Measurements from ENCODE around the gene SAMD11.

The SAMD11 gene

DNA sequence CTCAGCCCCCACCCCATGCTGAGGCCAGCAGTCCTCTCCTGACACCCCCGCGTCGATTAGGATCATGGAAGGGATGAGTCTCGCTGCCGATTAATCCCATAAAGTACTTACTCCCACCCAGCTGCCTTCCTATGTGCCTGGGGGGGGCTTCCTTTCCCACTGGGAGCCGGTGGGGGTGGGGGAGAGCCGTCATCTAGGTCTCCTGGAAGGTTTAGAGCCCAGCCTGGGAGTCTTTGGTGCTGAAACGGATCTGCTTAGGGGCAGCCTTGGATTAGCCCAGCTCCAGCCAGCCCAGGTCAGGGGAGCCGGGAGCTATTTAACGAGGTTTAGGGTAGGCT is 9.8 kb downstream of the SAMD11 start:
- no peak for DNase-seq

DNA sequence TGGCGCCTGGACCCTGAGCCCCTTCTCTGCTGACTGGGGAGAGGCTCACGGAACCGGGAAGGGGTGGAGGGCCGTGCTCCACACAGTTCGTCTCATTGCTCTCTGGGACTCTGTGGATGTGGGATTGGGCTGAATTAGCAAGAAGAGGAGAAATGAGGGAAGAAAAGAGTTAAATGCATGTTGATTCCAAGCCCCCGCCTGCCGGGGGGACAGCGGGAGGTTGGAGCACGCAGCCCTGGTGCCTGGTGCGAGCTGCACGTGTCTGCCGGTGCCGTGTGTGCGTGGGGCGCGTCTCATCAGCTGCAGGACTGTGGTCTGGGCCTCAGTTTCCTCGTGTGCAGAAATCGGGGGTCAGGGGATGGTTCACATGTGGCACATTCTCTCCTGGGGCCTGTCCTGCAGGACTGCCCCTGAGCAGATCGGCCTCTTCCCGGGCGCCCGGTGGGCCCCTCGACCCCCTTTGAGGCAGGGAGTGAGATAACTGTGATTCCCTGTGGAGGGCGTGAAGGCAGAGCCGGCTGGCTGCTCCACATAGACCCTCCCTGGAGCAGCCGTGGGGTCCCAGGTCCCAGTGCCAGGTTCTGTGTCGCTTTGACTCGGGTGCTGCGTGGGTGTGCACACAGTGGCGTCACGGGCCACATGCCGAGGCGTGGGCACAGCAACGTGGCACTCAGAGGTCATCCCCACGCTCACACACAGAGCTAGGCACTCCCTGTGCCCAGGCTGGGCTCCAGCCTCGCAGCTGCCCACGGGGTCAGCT is 11.4 kb downstream of the SAMD11 start:
- DNase-seq, result no peak

DNA sequence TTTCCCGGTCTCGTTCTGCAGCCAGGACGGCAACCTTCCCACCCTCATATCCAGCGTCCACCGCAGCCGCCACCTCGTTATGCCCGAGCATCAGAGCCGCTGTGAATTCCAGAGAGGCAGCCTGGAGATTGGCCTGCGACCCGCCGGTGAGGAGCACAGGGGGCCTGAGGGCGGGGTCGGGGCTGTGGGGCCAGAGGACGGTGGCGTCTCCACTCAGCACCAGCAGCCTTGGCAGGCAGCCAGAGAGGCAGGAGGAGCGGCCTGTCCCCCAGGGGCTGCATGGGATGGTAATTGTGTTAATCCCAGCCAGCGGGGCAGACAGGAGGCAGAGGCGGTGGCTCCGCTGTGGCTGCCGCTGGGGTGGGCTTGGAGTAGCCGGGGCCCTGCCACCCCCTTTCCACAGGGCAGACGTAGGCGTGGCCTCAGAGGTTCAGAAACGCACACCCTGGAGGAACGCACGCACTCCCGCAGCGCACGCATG is 12.1 kb downstream of the SAMD11 start:
- no peak for DNase-seq

DNA sequence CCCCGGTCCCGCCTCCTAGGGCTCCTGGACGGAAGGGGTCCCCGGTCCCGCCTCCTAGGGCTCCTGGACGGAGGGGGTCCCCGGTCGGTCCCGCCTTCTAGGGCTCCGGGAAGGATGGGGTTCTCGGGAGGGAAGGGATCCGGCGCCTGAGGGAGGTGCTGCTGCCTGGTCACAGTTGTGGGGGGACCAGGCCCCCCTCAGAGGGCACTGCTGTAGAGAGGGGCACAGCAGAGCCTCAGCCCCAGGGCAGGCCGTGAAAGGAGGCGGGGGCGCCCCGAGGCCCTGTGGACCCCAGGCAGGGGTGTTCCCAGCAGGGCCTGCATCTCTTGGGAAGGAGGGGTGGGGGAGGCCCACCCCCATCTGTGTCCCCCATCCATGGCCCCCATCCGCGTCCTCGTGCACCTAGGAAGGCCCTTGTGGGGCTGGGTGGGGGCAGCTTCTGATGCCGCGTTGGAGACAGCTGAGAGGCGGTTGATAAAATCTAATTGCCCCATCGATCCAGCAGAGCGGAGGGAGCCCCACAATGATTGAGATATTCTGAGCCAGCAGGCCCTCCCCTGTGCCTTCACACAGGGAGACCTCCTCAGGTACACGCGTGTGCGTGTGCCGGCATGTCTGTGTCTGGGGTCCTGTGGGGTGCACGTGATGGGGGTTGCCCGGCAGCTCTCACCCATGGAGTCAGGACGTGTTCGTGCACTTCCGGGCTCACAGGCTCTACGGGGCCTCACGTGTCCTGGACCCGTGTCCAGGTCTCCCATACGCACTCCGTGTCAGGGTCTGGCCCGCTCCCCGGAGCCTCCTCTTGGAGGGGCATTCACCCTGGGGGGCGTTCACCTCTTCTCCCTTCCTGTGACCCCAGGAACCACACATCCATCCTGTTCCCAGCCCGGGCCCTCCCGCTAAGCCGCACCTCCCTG is 12.9 kb downstream of the SAMD11 start:
- DNase-seq, result no peak

DNA sequence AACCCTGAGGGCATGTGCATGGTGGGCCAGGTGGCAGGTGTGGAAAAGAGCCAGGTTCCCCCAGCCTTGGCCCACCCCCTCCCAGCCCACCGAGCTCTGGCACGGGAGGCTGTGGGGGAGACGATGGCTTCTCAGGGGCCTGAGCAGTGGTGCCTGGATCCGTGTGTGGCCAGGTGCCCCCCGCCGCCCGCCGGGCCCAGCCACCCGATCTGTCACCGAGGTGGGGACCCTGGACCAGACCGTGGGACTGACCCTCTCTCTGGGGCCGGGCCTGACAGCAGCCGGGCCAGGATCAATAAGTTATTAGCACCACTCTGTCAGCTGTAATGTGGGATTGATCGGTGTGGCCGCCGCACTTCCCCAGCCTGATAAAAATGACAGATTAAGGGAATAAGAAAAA is 13.8 kb downstream of the SAMD11 start:
- no peak for DNase-seq

DNA sequence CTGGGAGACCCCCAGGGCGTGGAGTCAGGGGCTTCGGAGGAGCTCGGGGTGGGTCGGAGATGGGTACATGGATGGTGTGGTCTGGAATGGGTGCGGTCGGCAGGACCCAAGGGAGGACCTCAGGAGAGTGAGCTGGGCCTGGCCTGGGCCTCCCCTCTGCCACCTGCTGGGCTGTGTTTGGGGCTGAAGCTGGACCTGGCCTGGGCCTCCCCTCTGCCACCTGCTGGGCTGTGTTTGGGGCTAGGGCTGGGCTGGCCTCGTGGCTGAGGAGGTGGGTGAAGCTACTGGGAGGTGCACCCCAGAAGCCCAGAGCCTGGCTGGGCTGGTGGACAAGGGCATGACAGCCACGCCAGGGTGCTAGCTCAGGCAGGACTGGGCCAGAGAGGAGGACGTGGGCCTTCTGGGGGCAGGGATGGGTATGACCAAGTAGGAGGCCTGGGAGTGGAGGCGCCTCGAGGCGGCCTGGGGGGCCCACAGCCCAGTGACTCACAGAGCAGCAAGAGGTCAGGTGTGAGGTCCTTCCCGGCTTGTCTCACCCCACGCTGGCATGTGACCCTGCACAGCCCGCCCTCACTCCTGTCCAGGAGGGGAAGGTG is 14.5 kb downstream of the SAMD11 start:
- peak; percentile 53 for DNase-seq

DNA sequence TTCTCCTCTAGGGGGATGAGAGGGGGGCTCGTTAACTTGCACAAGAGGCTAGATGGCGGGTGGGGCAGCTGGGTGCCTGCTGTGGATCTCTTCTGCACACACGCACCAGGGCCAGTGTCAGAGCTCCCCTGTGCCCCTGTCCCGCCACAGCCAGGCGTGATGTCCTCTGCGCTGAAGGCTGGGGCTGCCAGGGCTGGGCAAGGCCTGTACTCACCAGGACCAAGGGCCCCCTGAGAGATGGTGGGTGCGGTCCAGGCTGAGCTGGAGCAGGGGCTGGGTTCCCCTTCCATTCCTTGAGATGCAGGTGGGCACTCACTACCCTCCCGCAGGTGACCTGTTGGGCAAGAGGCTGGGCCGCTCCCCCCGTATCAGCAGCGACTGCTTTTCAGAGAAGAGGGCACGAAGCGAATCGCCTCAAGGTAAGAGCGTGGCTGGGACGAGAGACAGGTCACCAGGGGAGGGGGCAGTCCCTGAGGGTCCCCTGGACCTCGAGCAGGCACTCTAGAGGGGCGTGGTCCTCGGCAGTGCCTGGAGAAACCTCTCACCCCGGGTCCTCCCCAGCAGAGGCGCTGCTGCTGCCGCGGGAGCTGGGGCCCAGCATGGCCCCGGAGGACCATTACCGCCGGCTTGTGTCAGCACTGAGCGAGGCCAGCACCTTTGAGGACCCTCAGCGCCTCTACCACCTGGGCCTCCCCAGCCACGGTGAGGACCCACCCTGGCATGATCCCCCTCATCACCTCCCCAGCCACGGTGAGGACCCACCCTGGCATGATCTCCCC is 15.2 kb downstream of the SAMD11 start:
- no peak for DNase-seq

DNA sequence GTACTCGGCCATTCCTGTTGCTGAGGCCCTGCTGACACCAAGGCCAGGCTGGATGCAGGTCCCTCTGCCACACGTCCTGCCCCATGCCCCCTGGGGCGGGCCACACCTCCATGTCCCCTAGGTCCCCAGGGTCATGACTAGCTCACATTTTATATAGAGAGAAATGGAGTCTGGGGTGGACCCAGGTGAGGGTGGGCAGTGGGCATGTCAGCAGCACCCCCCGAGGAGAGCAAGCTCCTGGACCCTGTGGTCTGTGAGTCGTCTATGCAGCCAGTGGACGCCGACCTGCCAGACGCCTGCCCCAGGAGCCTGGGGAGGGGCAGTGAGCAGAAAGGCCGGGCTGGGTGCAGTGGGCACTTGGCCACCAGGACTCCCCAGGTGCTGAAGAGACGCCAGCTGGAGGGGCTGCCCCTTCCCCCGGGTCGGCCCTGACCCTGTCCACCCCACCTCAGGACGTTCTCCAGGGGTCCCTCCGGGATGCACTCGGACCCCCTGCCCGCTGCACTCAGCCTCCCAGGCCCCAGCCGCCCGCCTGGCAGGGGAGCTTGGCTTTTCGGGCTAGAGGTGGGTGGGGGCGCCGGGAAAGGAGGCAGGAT is 15.9 kb downstream of the SAMD11 start:
- DNase-seq, result no peak

DNA sequence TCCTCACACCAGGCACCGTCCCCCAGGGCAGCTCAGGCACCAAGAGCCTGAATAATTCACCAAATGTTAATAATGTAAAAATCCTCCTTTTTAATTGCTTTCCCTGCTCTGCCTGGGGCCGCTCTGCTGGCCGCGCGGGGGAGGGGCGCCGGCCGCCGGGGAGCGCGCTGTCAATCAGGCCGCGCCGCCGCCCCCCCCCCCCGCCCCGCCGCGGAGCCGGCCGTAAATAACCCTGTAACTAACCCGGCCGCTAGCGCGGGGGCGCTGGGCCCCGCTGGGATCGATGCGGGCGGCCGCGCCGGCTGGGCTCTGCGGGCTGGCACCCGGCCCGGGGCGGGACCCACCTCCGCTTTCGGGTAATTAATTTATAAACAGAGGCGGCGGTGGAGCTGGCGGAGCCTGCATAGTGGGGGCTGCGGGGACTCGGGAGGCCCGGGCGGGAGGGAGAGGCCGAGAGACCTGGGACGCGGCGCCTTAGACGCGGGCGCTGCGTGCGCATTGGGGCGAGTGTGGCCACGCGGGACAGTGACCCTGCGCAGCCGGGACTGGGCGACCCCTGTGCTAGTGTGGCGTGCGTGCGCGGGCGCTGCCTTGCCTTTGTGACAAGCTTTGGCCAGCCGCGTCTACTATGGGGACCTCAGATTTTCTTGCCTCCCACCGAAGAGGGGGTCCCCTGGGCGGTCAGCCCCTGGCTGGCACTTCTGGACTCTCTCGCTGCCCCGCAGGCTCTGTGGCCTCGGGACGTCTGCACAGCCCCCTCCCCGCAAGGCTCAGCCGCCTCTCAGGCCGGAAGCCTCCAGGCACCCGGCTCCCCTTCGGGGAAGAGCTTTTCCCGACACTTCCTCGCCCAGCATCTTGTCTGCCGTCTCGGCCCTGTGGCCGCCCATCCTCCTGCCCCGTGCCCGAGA is 16.6 kb downstream of the SAMD11 start:
- DNase-seq, result peak; percentile 89

DNA sequence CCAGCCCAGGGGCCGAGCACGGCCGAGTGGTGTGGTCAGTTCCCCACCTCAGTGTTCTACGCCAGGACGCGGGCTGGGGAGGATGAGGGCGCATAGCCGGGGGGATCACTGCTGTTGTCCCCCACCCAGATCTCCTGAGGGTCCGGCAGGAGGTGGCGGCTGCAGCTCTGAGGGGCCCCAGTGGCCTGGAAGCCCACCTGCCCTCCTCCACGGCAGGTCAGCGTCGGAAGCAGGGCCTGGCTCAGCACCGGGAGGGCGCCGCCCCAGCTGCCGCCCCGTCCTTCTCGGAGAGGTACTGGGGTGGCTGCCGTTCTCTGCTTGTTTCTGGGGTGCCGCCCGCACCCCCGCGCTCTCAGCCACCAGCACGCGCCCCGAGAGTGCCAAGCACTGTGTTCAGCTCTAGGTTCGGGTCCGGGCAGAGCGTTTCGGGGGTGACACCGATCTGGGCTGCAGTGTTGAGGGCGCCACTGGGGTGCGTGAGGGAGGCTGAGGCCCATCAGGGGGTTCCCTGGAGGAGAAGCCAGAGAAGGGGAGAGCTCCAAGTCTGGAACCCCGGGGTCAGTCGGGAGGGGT is 17.4 kb downstream of the SAMD11 start:
- peak; percentile 71 for DNase-seq

DNA sequence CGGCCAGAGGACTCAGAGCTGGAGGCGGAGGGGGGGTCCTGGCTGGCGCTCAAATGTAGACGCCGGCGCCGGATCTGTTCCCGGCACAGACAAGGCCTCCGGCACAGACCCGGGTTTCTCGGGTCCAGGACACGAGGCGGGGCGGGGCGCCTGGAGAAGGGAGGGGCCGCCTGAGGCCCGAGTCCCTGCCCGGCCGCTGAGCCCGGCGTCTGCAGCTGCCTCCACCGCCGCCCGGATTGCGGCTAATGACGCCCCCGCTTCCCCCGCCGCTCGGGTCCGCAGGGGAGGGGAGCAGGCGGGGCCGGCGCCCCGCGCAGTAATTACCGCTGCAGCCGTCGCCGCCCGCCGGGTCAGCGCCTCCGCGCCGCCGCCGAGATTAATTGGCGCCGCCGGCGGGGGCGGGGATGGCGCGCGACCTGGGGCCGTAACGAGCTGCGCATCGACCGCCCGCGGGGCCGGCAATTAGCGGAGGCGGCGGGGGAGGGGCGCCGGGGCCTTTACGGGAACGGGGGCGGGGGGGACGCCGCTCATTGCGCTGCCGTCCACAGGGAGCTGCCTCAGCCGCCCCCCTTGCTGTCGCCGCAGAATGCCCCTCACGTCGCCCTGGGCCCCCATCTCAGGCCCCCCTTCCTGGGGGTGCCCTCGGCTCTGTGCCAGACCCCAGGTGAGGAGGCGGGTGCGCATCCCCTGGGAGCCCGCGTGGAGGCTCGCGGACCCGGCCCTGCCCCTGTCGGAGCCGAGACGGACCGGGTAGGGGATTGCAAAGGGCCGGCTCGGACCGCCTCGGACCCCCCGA is 18.1 kb downstream of the SAMD11 start:
- DNase-seq, result peak; percentile 93

DNA sequence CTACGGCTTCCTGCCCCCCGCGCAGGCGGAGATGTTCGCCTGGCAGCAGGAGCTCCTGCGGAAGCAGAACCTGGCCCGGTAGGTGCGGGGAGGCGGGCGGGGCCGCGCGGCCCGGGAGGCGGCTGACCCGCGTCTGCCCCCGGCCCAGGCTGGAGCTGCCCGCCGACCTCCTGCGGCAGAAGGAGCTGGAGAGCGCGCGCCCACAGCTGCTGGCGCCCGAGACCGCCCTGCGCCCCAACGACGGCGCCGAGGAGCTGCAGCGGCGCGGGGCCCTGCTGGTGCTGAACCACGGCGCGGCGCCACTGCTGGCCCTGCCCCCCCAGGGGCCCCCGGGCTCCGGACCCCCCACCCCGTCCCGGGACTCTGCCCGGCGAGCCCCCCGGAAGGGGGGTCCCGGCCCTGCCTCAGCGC is 18.7 kb downstream of the SAMD11 start:
- no peak for DNase-seq

DNA sequence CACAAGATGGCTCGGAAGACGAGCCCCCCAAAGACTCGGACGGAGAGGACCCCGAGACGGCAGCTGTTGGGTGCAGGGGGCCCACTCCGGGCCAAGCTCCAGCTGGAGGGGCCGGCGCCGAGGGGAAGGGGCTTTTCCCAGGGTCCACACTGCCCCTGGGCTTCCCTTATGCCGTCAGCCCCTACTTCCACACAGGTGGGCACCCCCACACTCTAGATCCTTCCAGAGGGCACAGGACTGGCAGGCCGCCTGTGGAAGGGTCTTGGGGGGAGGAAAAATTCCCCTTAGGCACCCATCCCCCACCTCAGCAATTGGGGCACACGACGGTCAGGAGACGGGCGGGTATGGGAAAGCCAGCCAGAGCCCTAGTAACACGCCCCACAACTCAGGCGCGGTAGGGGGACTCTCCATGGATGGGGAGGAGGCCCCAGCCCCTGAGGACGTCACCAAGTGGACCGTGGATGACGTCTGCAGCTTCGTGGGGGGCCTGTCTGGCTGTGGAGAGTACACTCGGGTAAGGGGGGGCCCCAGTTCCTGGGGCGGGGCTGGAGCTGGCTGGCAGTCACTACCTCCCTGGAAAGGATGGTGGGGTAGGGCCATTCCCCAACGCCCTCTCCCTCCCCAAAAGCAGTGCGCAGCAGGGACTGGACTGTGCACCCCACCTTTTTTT is 19.3 kb downstream of the SAMD11 start:
- peak; percentile 59 for DNase-seq

DNA sequence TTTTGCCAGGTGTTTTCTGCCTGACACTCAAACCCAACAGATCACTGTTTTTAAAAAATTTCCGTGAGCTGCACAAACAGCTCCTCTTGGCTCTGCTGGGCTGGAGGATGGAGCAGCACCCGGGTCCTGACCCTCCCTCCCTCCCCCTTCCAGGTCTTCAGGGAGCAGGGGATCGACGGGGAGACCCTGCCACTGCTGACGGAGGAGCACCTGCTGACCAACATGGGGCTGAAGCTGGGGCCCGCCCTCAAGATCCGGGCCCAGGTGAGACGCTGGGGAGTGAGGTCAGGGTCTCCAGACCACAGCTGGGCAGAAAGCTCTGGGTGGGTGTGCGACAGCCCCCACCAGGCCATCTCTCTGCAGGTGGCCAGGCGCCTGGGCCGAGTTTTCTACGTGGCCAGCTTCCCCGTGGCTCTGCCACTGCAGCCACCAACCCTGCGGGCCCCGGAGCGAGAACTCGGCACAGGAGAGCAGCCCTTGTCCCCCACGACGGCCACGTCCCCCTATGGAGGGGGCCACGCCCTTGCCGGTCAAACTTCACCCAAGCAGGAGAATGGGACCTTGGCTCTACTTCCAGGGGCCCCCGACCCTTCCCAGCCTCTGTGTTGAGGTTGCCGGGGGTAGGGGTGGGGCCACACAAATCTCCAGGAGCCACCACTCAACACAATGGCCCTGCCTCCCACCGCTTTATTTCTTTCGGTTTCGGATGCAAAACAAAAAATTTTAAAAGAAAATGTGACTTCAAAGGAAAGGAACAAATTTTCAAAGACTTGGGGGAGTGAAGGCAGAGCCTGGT is 20.0 kb downstream of the SAMD11 start:
- no peak for DNase-seq

DNA sequence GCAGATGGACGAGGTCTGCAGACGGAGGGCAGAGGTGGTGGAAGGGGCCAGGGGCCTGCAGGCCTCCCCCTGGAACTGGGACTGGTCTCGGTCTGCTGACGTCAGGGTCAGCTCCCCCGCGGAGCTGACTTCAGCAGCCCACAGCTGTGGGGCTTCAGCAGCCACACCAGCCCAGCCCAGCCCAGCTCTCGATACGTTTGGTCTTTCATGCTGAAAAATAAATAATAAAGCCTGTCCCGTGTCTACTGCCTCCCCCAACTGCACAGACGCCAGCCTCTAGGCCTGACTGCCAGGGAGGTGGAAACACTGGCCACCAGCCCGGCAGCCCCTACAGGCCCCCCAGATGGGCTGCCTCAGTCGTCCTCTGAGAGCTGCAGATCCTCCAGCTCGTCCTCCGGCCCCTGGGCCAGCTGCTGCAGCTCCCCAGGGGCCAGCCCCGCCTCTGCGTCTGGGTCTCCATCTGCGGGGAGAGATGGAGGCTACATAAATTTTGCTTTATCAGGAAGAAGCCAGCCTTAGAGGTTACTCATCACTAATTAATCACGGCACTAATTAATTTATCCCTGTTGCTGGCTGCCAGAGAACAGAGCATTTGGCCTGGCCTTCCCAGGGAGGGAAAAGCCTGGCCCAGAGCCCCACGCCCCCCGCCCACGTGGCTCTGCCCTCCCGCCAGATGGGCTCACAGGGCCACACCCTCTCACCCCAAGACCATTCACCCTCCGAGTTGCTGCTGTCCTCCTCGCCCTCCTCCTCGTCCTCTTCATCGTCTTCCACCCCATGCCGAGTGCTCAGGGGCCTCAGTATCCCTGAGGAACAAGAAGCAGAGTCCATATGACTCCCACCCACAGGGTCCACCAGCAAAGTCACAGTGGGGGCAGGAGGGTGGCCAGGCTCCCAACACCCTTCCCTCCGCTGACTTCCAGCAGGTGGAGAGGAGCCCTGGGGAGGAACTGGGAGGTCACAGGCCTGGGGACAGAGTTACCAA is 20.9 kb downstream of the SAMD11 start:
- peak; percentile 61 for DNase-seq

DNA sequence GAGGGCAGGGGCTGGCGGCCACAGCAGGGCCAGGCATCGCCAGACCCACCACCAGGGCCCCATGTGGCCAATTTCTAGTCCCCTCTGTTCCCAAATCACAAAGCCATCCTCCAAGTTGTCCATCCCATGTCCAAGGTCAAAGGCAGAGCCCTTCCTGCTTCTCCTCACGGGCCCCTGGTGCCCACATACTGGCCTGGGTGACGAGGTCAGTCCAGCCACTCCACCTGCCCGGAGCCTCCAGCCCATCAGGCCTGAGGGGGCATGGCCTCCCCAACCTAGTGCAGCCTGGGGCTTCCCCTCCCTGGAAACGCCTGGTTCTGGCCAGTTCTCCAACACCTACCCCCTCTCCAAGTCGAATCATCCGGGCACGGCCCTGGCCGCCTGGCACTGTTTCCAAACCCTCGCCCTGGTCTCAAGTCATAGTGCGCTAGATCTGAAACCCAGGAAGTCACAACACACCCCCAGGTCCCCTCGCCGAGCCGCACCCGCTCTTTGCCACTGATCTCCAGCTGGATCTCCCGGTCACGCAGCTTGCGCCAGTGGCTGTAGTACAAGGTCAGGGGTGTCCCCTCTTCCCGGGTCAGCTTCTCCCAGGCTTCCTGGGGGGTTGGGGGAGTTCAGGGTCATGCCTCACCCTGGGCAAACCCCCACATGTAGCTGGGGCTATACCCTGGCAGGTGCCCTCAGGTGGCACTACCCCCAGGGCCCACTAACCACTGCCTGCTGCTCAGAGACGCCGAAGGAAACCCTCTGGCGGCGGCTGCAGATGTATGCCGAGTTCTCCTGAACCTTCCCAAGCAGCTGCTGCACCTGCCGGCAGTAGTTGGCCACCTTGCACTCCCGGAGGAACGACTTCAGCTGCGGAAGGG is 22.2 kb downstream of the SAMD11 start:
- no peak for DNase-seq

Data from left hindlimb (tissue), 1 donor.